PFSK-1 (cell line): ENCODE results near the gene CCNA2.

Source experiments
- FOXP2 ChIP-seq: optimal IDR thresholded peaks from 2 replicates; pipeline ENCODE3; 2011; ENCODE audit warnings: borderline replicate concordance, control low read depth, inconsistent platforms; ENCODE audit not compliant: insufficient read depth; ENCODE audit errors: extremely low read length, extremely low read depth
- POLR2AphosphoS5 ChIP-seq: IDR thresholded peaks from 2 replicates; pipeline ENCODE4 v1.6.1; 2012; ENCODE audit warnings: low read depth, mild to moderate bottlenecking, control low read depth, low read length, moderate library complexity
- REST ChIP-seq, 2 experiments: IDR thresholded peaks; 2 replicates each; pipeline versions ENCODE4 v1.6.1 to v1.8.0; 2011 to 2012; ENCODE audit warnings: low read depth in 2 of 2, low read length in 2 of 2, control low read depth in 1 of 2, inconsistent platforms in 1 of 2, mild to moderate bottlenecking in 1 of 2, moderate library complexity in 1 of 2; ENCODE audit not compliant: insufficient read depth in 1 of 2
- SIN3A ChIP-seq: IDR thresholded peaks from 2 replicates; pipeline ENCODE4 v1.6.1; 2012; ENCODE audit warnings: mild to moderate bottlenecking, low read length, moderate library complexity, borderline replicate concordance; ENCODE audit not compliant: insufficient read depth
- TAF1 ChIP-seq: IDR thresholded peaks from 2 replicates; pipeline ENCODE4 v1.6.1; 2012; ENCODE audit warnings: low read length, control low read depth, borderline replicate concordance; ENCODE audit not compliant: insufficient read depth

The CCNA2 gene

GRCh38 chr4:121827853-121828252, 4.2 kb upstream of the CCNA2 start:
- TF ChIP-seq REST (IDR thresholded peaks at IDR 0.05; ENCODE audit: insufficient read depth in 1 of 2, low read depth in 2 of 2, low read length in 2 of 2) = no peak
- no peak for TF ChIP-seq POLR2AphosphoS5
- TF ChIP-seq TAF1 = no peak
- TF ChIP-seq SIN3A = no peak
- no peak for TF ChIP-seq FOXP2

GRCh38 chr4:121824950-121825349, 1.3 kb upstream of the CCNA2 start:
- TF ChIP-seq TAF1 (no peak), FOXP2 (no peak), REST (IDR thresholded peaks at IDR 0.05; ENCODE audit: insufficient read depth in 1 of 2, low read depth in 2 of 2, low read length in 2 of 2) (no peak), POLR2AphosphoS5 (no peak), SIN3A (no peak)

- no peak for TF ChIP-seq POLR2AphosphoS5
Observed at GRCh38 chr4:121824171-121824527, 466 bp upstream of the CCNA2 start.

GRCh38 chr4:121822796-121823504, 733 bp downstream of the CCNA2 start:
- TF ChIP-seq POLR2AphosphoS5 = no peak
- no peak for TF ChIP-seq SIN3A
- TF ChIP-seq REST (IDR thresholded peaks at IDR 0.05; ENCODE audit: insufficient read depth in 1 of 2, low read depth in 2 of 2, low read length in 2 of 2) = no peak
- no peak for TF ChIP-seq FOXP2
- peak; percentile 50; the same call in 1 of the 2 replicates for TF ChIP-seq TAF1

- TF ChIP-seq REST (IDR thresholded peaks at IDR 0.05; ENCODE audit: insufficient read depth in 1 of 2, low read depth in 2 of 2, low read length in 2 of 2) (no peak), SIN3A (no peak), FOXP2 (no peak), TAF1 (no peak), POLR2AphosphoS5 (no peak)
Observed at GRCh38 chr4:121822047-121822446, 1.6 kb downstream of the CCNA2 start.
